Neural crest cell (in vitro differentiated cells): Measurements from ENCODE around the gene DACT1. TPM values are rescaled to one million over a fixed set of nuclear protein-coding genes. Genes with fewer than 3 reads are reported as not detected.

Experiments
- DNase-seq: peaks from one replicate; pipeline ENCODE4 v3.0.0; 2021; ENCODE audit warnings: low read depth, mixed read lengths, low spot score
- H3K27ac Mint-ChIP-seq: one replicate; pipeline ENCODE4 v1.8.0; 2021; ENCODE audit warnings: mild to moderate bottlenecking, mixed read lengths; ENCODE audit not compliant: unreplicated experiment
- H3K27me3 Mint-ChIP-seq: 2 replicates; pipeline ENCODE4 v1.8.0; 2021; ENCODE audit warnings: low read depth, mild to moderate bottlenecking, mixed read lengths
- H3K36me3 Mint-ChIP-seq: 2 replicates; pipeline ENCODE4 v1.8.0; 2021; ENCODE audit warnings: low read depth, mild to moderate bottlenecking, mixed read lengths
- H3K4me1 Mint-ChIP-seq: 2 replicates; pipeline ENCODE4 v1.8.0; 2021; ENCODE audit warnings: mixed read lengths
- H3K4me3 Mint-ChIP-seq: one replicate; pipeline ENCODE4 v1.8.0; 2021; ENCODE audit warnings: mild to moderate bottlenecking, mixed read lengths
- H3K9me3 Mint-ChIP-seq: 2 replicates; pipeline ENCODE4 v1.8.0; 2021; ENCODE audit warnings: mixed read lengths
- total RNA-seq: library from RNA; stranded (reverse); gene quantifications from 2 replicates; pipeline ENCODE4 v1.2.1, GENCODE V29; 2021
- TF ChIP-seq, protein P1 (sequence below): fragments of 200-600 bp; sonication (generic); conservative IDR thresholded peaks from 2 replicates; pipeline ENCODE4 v1.5.0; 2021; ENCODE audit warnings: antibody characterized with exemption, mild to moderate bottlenecking

DACT1 gene
- total RNA-seq, 1 donor from 2014 or later: 5.2 TPM

DNA sequence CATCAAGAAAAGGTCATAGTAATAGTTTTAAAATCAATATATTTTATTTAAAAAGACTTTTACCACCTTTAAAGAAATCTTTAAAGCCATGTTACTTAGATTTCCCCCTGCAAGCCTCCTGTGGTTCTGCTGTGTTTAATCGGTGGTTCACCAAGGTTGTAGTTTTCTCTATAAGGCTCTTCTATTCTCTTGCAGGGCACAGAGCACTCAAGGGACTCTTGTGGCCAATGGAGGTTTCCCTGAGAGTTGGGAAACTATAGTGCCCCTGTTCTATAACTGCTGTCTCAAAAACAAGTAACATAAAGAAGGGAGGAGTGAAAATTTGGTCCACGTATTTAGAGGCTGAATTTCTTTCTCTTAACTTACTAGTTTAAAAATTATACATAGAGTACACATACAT, 25.0 kb downstream of the DACT1 start:
- no peak overlapping the region for H3K4me3 Mint-ChIP-seq
- no peak for DNase-seq
- TF ChIP-seq, protein P1, sequence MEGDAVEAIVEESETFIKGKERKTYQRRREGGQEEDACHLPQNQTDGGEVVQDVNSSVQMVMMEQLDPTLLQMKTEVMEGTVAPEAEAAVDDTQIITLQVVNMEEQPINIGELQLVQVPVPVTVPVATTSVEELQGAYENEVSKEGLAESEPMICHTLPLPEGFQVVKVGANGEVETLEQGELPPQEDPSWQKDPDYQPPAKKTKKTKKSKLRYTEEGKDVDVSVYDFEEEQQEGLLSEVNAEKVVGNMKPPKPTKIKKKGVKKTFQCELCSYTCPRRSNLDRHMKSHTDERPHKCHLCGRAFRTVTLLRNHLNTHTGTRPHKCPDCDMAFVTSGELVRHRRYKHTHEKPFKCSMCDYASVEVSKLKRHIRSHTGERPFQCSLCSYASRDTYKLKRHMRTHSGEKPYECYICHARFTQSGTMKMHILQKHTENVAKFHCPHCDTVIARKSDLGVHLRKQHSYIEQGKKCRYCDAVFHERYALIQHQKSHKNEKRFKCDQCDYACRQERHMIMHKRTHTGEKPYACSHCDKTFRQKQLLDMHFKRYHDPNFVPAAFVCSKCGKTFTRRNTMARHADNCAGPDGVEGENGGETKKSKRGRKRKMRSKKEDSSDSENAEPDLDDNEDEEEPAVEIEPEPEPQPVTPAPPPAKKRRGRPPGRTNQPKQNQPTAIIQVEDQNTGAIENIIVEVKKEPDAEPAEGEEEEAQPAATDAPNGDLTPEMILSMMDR: no peak
- H3K27me3 Mint-ChIP-seq: no peaks in the 10 kb centered on the region
- H3K9me3 Mint-ChIP-seq: no peaks in the 10 kb centered on the region
- no peaks in the 10 kb centered on the region for H3K36me3 Mint-ChIP-seq
- H3K4me1 Mint-ChIP-seq: peaks cover 11% of the 10 kb centered on the region
- H3K27ac Mint-ChIP-seq: no peak overlapping the region

DNA sequence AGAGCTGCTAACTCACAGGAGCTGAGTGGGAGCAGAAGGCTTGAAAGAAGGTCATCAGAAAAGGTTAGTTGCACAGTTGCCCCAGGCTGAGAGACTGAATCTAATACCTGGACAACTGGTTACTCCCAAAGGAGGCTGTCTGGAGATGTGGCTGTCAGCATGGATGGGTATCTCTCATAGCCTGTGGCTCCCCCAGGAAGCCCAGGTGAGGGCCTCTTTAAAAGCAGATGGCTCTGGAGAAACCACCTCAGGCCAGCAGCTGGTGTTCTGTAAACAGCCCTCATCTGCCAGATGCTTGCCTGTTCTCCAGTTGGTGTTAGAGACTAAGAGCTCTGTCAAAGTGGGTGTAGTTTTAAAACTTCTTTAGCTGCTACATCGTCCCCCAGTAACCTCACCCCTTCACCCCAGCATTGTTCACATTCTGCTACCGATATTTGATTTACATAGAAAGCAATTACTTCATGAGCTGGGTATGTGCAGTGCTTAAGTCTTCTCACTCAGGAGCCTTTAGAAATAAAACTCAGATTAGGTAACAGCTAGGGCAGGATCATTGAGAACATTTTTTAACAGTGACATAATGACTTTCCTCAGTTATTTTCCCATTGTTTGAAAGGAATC, 25.8 kb downstream of the DACT1 start:
- Mint-ChIP-seq H3K9me3 (no peaks in the 10 kb centered on the region), H3K4me1 (peaks cover 11% of the 10 kb centered on the region), H3K36me3 (no peaks in the 10 kb centered on the region), H3K27me3 (no peaks in the 10 kb centered on the region), H3K27ac (no peak overlapping the region), H3K4me3 (no peak overlapping the region)
- TF ChIP-seq, protein P1: no peak
- DNase-seq: no peak

DNA sequence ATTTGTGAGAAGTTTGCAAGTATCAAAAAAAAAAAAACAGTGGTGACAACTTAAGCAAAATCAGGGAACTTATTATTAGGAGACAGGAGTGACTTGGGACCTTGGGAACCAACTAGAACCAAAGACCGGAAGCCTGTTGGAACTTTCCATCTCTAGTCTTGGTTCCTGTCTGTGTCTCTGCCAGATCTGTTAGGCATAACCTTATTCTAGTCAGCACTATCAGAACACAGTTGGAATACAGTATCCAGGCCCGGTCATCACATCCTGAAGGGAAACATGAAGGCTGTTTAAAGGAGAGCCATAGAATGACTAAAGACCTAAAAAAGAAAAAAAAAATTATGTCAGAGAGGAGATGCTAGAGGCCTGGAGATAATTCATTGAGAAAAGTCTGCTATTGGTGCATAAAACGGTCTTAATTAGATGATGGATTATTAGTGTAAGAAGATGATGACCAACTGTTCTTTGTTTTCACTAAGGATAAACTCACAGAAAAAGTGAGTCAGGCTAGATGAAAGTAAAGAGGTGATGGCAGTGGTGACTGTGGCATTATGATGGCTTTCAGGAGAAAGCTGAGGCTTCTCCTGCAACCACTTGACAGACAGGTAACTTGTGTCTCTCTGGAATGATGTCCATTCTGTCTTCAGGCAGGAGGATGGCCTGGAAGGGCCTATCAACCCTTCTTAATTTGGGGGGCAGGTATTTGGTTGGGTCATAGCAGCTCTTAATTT, 28.2 kb downstream of the DACT1 start:
- TF ChIP-seq, protein P1: no peak
- Mint-ChIP-seq H3K27ac (no peak overlapping the region), H3K27me3 (no peaks in the 10 kb centered on the region), H3K4me3 (no peak overlapping the region), H3K9me3 (no peaks in the 10 kb centered on the region), H3K4me1 (peaks cover 11% of the 10 kb centered on the region), H3K36me3 (no peaks in the 10 kb centered on the region)
- no peak for DNase-seq

DNA sequence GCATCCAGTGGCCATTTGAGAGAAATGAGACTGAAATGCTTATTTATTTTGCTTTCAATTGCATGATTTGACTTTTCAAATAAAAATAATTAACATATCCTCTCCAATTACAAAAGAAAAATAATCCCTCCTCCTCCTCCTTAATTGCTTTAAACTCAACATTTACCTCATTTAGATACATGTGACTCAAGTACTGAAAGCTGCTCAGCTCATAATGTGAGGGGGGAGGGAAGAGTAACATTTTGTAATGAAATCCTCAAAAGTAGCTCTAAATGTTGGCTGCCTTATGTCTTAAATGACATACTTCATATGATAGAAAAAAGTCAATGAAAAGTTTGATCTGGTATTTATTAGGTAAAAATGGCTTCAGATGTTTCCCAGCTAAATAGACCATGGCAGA, 29.0 kb downstream of the DACT1 start:
- H3K4me3 Mint-ChIP-seq: no peak overlapping the region
- no peak overlapping the region for H3K27ac Mint-ChIP-seq
- DNase-seq: no peak
- H3K36me3 Mint-ChIP-seq: no peaks in the 10 kb centered on the region
- no peaks in the 10 kb centered on the region for H3K27me3 Mint-ChIP-seq
- H3K4me1 Mint-ChIP-seq: peaks cover 11% of the 10 kb centered on the region
- TF ChIP-seq, protein P1: no peak
- H3K9me3 Mint-ChIP-seq: no peaks in the 10 kb centered on the region

DNA sequence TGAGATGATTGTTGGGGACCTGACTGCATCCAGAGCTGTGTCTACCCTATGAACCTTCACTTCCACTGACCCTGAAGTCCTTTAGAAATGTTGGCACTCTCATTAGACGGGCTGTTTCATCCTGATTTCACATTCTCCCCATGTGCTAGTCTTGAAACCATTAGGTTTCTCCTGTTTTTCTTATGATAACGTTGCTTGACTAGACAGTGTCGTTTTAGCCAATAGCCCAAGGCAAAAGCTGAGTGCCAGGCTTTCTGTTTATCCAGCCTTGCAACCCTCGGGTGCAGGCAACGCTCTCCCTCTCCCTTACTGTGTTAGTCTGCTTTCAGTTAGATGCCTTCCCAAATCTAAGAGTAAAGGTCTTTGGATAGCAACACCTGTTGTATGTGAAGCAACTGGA, 30.1 kb downstream of the DACT1 start:
- Mint-ChIP-seq H3K9me3 (no peaks in the 10 kb centered on the region), H3K36me3 (no peaks in the 10 kb centered on the region), H3K4me1 (peaks cover 4% of the 10 kb centered on the region), H3K27ac (no peak overlapping the region), H3K4me3 (no peak overlapping the region), H3K27me3 (no peaks in the 10 kb centered on the region)
- TF ChIP-seq, protein P1: no peak
- no peak for DNase-seq
